ENCODE results near the gene NT5DC1.

- TF ChIP-seq CTCF (IDR thresholded peaks at IDR 0.05) (no peak), EZH2 (IDR thresholded peaks at IDR 0.05; ENCODE audit: borderline replicate concordance, insufficient read depth, low read depth, low read length, poor library complexity, severe bottlenecking) (no peak)
Measured at GRCh38 chr6:116083052-116083451, 17.6 kb upstream of the NT5DC1 start.
